HG02970 (cell line): ENCODE data around the gene SEC14L5.

Experiments used
- ATAC-seq: cut with Tn5 transposase; IDR thresholded peaks from one replicate; pipeline ENCODE4 v1.9.1; 2021; ENCODE audit warnings: mild to moderate bottlenecking, moderate library complexity, moderate number of reproducible peaks; ENCODE audit not compliant: unreplicated experiment, low FRiP score

Gene SEC14L5

DNA sequence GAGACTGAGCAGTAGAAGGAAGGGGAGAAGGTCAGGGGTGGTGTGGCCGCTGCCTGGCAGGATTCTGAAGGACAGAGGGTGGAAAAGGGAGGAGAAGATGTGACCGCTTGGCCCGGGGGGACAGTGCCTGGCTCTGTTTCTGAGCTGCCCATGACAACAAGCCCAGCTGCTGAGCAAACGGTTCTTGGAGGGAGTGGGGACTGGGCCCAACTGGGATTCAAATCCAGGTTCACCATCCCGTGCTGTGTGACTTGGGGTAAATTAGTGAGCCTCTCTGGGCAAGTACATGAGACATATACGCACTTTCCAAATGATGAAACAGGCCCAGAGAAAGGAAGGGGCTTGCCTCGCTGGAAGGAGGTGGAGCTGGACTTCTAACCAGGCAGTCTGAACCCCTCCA lies 23.3 kb downstream of the SEC14L5 start:
- ATAC-seq: no peak

DNA sequence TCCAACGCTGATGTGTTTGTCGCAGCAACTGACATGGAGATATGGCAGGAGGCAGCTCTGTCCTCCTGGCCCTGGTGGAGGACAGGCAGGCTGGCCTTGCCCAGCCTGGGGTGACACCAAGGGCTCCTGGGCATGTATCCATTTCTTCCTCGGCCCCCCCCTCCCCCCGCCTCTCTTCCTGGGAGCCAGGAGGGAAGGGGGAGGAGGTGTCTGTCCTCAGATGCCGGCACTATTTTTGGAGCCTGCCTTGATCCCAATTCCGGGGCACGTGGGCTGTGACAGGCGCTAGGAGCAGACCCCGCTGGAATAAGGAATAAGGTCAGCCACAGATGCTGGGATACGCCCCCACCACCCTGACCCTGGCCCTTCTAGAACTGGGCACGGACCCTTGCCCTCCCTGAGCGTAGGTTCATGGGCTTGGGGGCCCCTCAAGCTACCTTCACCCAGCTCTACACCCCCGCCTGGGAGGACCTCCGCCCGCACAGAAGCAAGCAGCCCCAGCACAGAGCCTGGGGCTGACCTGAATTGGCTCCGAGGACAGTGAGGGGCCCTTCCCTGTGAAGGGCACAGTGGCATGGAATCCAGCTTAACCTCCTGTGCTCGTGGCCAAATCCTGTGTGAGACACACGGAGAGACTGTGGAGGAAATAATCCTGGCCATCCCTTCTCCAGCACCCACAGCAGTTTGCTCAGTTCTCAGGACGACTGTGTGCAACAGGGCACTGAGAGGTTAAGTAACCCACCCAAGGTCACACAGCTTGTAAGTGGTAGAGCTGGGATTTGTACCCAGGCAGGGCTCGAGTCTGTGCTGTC lies 24.1 kb downstream of the SEC14L5 start:
- no peak for ATAC-seq

DNA sequence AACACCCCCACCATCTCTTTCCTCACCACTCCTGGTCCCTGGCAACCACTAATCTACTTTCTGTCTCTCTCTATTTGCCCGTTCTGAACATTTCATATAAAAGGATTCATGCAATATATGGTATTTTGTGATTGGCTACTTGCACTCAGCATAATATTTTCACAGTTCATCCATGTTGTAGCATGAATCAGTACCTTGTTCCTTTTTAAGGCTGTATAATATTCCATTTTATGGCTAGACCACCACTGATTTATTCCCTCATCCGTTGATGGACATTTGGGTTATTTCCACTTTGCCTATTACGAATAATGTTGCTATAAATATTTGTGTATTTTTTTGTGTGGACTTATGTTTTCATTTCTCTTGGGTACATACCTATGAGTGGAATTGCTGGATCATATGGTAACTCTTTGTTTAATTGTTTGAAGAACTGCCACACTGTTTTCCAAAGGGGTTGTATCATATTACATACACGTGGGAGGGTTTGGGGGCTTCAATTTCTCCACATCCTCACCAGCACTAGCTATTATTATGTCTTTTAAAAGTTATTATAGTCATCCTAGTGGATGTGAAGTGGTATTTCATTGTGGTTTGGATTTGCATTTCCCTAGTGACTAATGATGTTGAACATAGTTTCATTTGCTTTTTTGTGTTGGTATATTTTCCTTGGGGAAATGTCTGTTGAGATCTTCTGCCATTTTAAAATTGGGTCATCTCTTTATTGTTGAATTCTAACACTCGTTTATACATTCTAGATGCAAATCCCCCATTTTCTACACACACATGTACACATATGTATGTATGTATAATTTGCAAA lies 26.3 kb downstream of the SEC14L5 start:
- no peak for ATAC-seq

DNA sequence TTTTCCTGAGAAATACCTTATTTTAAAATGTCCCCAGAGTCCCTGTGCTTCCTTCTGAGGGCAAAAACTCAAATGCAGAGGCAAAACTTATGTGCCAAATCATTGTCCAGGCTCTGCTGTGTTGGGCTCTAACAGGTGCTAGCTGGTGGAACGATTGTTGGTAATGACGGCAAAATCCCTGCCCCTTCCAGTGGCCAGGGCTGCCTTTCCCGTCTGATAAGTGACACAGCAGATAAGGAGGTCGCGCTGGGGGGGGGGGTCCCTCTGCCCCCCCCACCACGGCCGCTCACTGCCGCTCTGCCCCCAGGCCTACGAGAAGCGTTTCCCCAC lies 29.1 kb downstream of the SEC14L5 start:
- ATAC-seq: no peak

DNA sequence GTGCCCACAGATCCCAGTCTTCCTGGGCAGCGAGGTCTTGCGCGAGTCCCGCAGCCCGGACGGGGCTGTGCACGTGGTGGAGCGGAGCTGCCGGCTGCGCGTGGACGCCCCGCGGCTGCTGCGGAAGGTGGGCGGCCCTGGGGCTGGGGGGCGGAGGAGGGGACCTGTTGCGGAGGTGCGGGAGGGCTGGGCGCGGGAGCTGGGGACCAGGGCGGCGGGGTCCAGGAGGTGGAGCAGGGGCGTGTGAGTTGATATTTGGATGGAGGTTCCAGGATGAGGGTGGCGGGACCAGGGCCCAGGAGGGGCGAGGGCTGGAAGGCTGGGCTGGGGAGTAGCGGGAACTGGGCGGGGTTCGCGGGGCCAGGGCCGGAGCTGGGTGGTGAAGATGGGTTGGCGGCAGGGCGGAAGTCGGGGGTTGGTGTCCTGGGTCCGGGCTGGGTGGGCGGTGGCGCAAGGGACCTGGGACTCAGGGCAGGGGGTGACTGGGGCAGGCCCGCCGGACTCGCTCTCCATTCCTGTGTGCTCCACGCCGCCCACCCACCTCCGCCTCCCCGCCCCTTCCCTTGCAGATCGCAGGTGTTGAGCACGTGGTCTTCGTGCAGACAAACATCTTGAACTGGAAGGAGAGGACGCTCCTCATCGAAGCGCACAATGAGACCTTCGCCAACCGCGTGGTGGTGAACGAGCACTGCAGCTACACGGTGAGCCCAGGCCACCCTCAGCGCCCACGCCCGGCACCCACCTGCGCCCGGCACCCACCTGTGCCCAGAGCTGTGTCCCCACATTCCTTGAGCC lies 29.6 kb downstream of the SEC14L5 start:
- no peak for ATAC-seq

DNA sequence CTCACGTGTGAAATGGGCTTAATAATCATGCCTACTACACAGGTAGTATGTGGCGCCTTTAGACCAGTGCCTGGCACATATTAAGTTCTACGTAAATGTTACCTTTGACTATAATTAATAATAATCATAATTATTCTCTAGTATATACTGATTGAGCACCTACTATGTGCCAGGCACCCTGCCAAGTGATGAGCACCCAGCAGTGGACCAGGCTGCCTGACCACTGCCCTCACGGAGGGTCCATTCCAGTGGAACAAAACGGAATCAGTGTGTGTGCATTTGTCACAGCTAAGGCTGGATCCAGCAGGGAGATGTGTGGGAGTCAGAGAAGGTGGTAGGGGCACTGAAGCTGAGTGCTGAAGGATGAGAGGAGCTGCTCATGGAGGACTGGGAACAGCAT lies 30.5 kb downstream of the SEC14L5 start:
- ATAC-seq: no peak

DNA sequence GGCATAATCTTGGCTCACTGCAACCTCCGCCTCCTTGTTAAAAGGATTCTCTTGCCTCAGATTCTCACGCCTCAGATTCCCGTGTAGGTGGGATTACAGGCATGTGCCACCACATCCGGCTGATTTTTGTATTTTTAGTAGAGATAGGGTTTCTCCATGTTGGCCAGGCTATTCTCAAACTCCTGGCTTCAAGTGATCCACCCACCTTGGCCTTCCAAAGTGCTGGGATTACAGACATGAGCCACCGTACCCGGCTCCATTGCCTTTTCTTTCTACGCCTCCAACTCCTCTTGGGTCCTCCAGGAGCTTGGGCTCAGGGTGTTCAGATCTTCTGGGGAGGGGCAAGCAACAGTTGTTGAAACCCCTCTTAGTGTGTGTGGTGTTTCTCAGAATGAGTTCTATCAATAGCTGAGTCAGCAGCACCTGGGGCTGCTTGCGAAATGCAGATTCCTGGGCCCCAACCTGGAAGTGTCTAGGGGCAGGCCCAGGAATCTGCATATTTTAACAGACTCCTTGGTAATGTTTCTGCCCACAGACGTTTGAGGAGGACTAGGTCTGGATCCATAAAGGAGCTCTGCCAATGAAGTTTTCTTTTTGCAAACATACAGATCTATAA lies 31.4 kb downstream of the SEC14L5 start:
- ATAC-seq: no peak

DNA sequence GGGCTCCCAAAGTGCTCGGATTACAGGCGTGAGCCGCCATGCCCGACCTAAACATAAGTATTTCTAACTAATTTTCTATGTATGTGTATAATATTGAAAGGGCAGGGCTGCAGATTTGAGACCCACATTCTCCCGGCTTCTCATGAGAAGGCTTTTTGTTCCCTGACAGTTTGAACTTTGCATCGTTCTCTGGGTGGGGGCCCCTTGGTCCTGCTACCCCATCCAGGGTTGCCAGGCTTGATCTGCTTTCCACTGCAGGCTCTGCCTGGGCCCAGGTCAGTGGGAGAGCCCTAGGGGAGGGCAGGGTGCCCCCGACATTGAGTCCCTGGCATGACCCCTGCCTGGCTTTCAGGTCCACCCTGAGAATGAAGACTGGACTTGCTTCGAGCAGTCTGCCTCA lies 32.3 kb downstream of the SEC14L5 start:
- ATAC-seq: no peak

DNA sequence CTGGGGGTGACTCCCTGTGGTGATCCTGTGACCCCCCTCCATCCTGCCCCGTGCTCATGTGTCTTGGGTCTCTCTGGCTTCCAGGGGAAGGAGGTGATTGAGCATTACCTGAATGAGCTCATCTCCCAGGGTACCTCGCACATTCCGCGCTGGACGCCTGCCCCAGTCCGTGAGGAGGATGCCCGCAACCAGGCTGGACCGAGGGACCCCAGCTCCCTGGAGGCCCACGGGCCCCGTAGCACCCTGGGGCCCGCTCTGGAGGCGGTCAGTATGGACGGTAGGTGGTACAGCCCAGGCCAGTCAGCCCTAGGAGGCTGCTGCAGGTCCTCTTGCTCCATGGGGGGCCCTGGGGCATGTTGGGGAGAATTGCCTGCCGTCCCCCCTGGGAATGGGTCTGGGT lies 33.6 kb downstream of the SEC14L5 start:
- ATAC-seq: no peak

DNA sequence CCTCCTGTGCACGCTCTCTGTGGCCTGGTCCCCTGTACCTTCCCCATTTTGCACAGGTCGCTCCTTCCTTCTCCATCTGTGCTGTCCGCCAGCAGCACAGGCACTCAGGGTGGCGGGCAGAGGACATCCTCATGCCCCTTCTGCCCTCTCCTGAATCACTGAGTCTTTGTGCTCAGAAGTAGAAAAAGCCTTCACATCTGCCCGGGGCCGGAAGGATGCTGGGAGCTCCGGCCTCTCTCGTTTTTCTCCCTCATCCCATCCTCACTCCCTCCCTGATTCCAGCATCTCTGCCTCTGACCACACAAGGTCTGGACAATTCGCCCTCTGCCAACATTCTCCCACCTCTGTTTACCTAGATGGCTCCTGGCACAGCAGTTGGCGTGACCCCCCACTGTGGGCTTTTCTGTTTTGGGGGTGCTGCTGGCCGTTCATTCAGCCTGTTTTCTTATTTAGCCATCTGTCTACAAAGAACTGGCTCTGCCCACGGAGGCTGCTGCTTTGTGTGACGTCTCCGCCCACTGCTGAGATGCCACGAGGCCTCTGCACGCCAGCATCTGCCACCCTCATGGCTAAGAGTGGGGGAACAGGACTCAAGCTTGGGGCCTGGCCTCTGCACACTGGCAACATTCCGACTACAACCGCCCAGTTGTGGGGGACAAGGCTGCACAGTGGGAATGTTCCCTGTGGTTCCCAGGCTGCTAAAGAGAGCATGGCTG lies 36.7 kb downstream of the SEC14L5 start:
- ATAC-seq: no peak

DNA sequence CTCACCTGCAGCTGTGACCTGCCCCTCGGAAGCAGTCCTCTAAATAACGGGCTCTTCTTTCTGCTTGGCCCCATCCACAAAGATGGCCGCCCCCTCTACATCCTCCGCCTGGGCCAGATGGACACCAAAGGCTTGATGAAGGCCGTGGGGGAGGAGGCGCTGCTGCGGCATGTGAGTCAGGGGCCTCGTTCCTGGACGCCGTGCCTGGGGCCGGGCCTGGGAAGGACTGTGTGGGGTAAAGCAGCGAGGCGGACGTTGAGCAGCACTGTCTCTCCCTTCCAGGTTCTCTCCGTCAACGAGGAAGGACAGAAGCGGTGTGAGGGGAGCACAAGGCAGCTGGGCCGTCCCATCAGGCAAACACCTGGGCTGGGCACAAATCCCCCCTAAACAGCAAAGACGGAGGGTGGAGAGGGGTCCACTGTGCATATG lies 42.5 kb downstream of the SEC14L5 start:
- ATAC-seq: no peak

DNA sequence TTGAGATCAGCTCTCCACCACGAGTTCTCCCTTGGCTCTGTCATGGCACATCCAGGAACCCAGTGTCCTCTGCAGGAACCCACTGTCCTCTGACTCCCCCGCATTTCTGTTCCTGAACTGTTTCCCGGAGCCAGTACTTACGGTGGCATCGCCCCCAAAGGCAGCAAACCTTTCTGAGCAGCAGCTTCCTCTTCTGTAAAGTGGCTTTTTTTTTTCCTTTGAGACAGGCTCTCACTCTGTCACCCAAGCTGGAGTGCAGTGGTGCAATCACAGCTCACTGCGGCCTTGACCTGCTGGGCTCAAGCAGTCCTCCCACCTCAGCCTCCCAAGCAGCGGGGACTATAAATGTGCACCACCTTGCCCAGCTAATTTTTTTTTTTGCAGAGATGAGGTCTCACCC lies 43.4 kb downstream of the SEC14L5 start:
- ATAC-seq: no peak

DNA sequence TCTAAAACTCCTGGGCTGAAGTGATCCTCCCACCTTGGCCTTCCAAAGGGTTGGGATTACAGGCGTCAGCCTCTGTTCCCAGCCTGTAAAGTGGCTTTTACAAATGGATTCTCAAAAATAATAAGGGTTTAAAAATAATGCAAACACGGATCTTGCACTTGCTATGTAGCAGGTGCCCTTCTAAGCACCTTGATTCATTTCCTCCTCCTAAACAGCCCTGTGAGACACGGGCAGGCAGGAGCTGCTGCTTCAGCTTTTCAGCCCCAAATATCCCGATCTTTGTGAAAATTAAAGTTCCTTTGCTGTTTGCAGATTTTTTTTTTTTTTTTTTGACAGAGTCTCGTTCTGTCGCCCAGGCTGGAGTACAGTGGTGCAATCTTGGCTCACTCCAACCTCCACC lies 43.9 kb downstream of the SEC14L5 start:
- no peak for ATAC-seq

DNA sequence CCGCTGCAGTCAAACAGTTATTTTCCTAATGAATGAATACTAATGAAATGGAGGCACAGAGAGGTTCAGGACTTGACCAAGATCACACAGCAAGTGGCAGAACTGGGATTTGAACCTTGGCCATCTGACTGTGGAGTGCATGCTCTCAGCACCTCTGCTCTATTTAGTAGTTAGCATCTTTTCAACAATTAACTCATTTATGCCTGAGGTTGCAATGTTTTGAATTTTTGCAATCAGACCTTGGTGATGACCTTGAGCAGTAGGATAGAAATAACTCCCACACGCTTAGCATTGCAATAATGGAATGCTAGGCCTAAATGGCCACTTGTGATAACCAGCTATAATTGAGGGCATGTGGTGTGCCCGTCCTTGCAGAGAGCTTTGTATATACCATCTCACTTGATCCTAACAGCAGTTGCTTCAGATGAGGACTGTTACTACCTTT lies 44.6 kb downstream of the SEC14L5 start:
- ATAC-seq: no peak

DNA sequence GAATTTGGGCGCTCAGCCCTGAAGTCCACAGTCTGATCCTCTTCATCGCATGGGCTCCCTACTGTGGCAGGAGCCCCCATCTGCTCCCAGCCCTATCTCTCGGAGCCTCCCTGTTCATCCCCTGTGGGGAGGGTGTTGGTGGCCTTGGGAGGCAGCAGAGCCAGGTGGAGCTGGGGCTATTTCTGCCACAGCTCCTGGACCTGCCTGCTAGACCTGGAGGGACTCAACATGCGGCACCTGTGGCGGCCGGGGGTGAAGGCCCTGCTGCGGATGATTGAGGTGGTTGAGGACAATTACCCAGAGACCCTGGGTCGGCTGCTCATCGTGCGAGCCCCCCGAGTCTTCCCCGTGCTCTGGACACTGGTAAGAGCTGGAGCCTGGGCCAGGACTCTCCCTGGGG lies 45.1 kb downstream of the SEC14L5 start:
- ATAC-seq: no peak

DNA sequence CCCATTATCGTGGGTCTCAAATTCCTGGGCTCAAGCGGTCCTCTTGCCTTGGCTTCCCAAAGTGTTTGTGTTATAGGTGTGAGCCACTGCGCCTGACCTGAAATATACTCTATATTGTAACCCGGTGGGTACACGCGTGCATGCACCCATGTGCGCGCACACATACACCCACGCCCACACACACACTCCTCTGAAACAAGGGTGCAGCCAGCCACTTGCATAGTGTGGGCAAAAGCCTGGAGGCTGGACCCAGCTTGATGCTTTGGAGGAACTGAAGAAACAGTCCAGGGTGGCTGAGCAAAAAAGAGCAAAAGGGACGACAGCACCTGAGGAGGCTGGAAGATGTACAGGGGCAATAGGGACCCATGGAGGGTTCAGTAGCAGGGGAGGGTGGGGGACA lies 45.7 kb downstream of the SEC14L5 start:
- no peak for ATAC-seq

DNA sequence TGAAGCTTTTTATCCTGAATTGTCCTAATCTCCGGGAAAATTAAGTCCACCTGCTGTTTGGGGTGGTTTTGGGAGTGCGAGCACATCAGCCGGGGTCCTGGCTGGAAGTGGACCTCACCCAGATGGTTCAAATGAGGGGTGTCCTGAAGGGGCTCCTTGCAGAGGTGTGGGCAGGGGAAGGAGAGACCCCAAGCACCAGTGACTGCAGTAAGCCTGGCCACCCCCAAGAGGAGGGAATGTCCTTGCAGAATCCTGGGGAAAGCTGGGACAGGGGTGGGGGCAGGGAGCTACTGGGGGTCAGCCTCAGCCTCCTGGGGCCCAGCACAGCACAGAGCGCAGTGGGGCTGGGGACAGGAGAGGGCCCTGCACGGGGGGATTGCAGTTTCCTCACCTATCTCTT lies 46.2 kb downstream of the SEC14L5 start:
- no peak for ATAC-seq

DNA sequence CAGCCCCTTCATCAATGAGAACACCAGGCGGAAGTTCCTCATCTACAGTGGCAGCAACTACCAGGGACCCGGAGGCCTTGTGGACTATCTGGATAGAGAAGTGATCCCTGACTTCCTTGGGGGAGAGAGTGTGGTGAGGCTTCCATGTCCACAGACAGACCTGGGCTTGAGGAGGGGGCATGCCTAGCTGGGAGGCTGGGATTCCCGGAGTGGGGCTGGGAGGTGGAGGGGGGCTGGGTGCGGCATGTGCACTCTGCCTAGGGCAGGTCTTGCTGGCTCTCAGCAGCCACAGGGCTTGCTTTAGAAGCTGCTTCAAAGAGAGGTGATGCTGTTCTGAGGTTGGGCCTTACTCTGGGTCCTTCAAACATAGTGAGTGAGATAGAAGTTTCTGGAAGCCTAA lies 47.8 kb downstream of the SEC14L5 start:
- ATAC-seq: no peak

DNA sequence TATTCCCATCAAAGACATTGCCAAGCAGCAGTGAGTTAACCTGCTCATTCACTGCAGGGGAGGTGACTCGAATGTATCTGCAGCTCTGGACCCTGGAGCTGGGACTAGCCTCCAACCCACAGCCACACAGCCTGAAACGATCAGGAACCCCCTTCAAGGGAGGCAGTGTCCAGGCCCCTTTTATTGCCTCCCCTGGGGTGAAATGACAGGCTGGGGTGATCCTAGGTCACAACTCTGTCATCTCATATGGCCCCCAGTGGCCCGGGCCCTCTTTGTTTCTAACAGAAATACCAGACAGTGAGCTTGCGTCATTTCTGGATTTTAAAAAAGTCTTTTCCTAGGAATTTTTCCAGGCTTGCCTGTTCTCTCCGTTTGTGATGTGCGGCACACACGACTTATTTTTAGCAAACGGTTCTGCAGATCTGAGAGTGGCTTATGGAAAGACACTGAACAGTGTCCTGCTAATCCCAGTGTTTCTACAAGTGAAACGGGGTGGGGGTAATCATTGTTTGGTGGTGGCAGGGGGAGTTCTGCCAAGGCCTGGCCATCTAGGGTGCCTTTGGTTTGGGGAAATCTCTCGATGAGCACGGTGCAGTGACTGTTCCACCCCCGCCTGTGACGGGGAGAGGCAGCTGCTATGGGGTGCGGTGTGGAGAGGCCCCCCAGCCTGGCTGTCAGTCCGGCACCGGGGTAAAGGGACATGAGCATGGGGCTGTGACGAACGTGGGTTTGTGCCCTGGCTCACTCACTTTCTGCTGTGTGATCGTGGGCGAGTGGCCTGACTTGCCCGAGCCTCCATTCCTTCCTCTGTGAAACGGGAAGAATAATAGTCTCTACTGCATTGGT lies 48.4 kb downstream of the SEC14L5 start:
- no peak for ATAC-seq
